Putamen (tissue), 1 donor: ENCODE results near the gene LRRC27.

Experiments used
- DNase-seq: peaks from one replicate; pipeline ENCODE4 v3.0.0-alpha.2; 2016; ENCODE audit warnings: low spot score

Gene LRRC27

GRCh38 chr10:132357286-132358058 lies 25.5 kb downstream of the LRRC27 start:
- no peak for DNase-seq

- DNase-seq, result no peak
These were observed 27.5 kb downstream of the LRRC27 start for GRCh38 chr10:132359305-132360040.

- DNase-seq, result no peak
These were observed 28.9 kb downstream of the LRRC27 start for GRCh38 chr10:132360766-132361447.

GRCh38 chr10:132361581-132362101 lies 29.6 kb downstream of the LRRC27 start:
- DNase-seq, result no peak

GRCh38 chr10:132362151-132362611 lies 30.2 kb downstream of the LRRC27 start:
- DNase-seq, result no peak

GRCh38 chr10:132363376-132363775 lies 31.4 kb downstream of the LRRC27 start:
- no peak for DNase-seq

GRCh38 chr10:132363921-132364593 lies 32.1 kb downstream of the LRRC27 start:
- peak; percentile 33 for DNase-seq

- no peak for DNase-seq
These were observed 32.6 kb downstream of the LRRC27 start for GRCh38 chr10:132364594-132364970.

GRCh38 chr10:132365102-132365501 lies 33.1 kb downstream of the LRRC27 start:
- DNase-seq, result no peak

- DNase-seq, result no peak
These were observed 34.0 kb downstream of the LRRC27 start for GRCh38 chr10:132366006-132366405.

- DNase-seq, result no peak
These were observed 34.5 kb downstream of the LRRC27 start for GRCh38 chr10:132366499-132366898.

GRCh38 chr10:132368391-132368790 lies 36.4 kb downstream of the LRRC27 start:
- no peak for DNase-seq

GRCh38 chr10:132368881-132369635 lies 37.1 kb downstream of the LRRC27 start:
- no peak for DNase-seq

- no peak for DNase-seq
These were observed 37.7 kb downstream of the LRRC27 start for GRCh38 chr10:132369636-132370185.

- no peak for DNase-seq
These were observed 38.7 kb downstream of the LRRC27 start for GRCh38 chr10:132370426-132371340.

- DNase-seq, result no peak
These were observed 39.7 kb downstream of the LRRC27 start for GRCh38 chr10:132371641-132372081.

- DNase-seq, result no peak
These were observed 40.6 kb downstream of the LRRC27 start for GRCh38 chr10:132372516-132373095.

GRCh38 chr10:132373241-132373955 lies 41.4 kb downstream of the LRRC27 start:
- no peak for DNase-seq

- no peak for DNase-seq
These were observed 42.2 kb downstream of the LRRC27 start for GRCh38 chr10:132374176-132374575.
